ENCODE results near the gene TBC1D22A.

DNA sequence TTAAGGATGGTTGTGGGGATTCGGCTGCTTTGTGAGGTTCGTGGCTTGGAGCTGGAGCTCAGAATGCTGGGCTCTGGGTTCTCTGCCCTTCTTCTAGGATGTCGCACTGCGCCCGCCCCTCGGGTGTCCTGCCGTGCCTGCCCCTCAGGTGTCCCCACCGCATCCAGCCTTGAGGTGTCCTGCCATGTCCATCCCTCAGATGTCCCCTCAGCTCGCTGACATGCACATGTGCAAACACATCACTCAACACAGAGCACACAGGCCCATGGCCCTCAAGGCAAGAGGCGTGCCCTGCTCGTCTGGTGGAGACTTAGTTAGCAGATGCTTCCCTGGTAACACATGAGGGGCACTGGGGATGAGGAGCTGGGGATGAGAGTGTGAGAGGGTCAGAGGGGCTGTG, 359.3 kb downstream of the TBC1D22A start:
- TF ChIP-seq, protein P1, sequence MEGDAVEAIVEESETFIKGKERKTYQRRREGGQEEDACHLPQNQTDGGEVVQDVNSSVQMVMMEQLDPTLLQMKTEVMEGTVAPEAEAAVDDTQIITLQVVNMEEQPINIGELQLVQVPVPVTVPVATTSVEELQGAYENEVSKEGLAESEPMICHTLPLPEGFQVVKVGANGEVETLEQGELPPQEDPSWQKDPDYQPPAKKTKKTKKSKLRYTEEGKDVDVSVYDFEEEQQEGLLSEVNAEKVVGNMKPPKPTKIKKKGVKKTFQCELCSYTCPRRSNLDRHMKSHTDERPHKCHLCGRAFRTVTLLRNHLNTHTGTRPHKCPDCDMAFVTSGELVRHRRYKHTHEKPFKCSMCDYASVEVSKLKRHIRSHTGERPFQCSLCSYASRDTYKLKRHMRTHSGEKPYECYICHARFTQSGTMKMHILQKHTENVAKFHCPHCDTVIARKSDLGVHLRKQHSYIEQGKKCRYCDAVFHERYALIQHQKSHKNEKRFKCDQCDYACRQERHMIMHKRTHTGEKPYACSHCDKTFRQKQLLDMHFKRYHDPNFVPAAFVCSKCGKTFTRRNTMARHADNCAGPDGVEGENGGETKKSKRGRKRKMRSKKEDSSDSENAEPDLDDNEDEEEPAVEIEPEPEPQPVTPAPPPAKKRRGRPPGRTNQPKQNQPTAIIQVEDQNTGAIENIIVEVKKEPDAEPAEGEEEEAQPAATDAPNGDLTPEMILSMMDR (IDR thresholded peaks at IDR 0.05; ENCODE audit: low read depth, low read length) = no peak
- no peak for TF ChIP-seq EZH2phosphoT487 (IDR thresholded peaks at IDR 0.05; ENCODE audit: low read depth)

Measured in OCI-LY3 (cell line).